ENCODE results near the gene CORO1A. TPM values are rescaled to one million over a fixed set of nuclear protein-coding genes. Genes with fewer than 3 reads are reported as not detected.
"Not testable (repeated sequence)": the region's sequence is repeated elsewhere in the genome, so short reads cannot be mapped to it uniquely, and the experiment has no call there.

Gene CORO1A
- total RNA-seq, 1 donor from 2014 or later = 9.0 TPM

DNA sequence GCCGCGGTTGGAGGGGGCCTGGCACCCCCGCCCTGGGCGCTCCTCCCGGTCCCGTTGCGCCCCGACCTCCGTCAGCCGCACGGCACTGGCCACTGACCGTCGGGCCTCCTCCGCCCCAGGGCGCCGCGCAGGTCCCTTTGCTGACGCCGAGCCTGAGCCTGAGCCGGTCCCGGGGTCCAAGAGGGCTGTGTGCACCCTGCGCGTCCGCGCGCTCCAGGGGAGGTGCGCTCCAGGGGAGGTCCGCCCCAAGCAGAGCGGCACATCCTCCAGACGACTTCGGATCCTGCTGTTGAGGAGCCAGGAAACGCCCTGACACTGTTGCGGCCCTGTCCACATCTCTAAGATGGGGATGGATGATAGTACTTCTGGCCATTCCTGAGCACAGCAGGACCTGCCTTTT lies 22.9 kb downstream of the CORO1A start:
- peak; percentile 31 for ATAC-seq

GRCh38 chr16:30207063-30207704 lies 23.8 kb downstream of the CORO1A start:
- ATAC-seq = peak; percentile 42

- peak; percentile 45 for ATAC-seq
These were observed 25.6 kb downstream of the CORO1A start for GRCh38 chr16:30209032-30209431.

DNA sequence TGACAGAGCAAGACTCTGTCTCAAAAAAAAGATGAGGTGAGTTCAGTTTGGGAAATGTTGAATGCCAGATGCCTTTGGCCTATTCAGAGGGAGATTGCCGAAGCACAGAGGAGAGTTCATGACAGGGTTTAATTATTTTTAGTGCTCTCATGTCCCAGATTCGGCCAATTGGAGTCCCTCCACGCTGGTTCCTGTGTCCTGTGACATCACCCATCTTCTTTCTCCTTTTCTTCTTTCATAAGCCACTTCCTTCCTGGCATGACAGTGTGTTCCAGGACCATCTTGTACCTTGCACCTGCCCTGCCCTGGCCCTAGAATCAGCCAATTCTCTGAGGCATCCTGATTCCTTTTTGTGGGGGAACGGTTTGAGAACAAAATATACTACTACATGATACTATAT lies 28.0 kb downstream of the CORO1A start:
- ATAC-seq = not testable (repeated sequence)

GRCh38 chr16:30217082-30217481 lies 33.7 kb downstream of the CORO1A start:
- ATAC-seq = not testable (repeated sequence)

Other genes starting within 250 kb of the CORO1A start
- gene TMEM219, start 221.5 kb upstream of the CORO1A start, total RNA-seq = 74.5 TPM
- gene TAOK2, start 209.7 kb upstream of the CORO1A start, total RNA-seq = 17.7 TPM
- gene HIRIP3, start 188.0 kb upstream of the CORO1A start, total RNA-seq = 7.1 TPM
- gene INO80E, start 187.4 kb upstream of the CORO1A start, total RNA-seq = 37.0 TPM
- 0.20 TPM for gene DOC2A, start 172.6 kb upstream of the CORO1A start, total RNA-seq
- not detected for gene C16orf92, start 160.4 kb upstream of the CORO1A start, total RNA-seq
- 0.20 TPM for gene TLCD3B, start 152.3 kb upstream of the CORO1A start, total RNA-seq
- 1,863 TPM for gene ALDOA, start 117.8 kb upstream of the CORO1A start, total RNA-seq
- gene PPP4C, start 107.6 kb upstream of the CORO1A start, total RNA-seq = 112 TPM
- gene TBX6, start 91.7 kb upstream of the CORO1A start, total RNA-seq = 3.6 TPM
- gene YPEL3, start 87.4 kb upstream of the CORO1A start, total RNA-seq = 22.8 TPM
- 85.3 TPM for gene GDPD3, start 70.1 kb upstream of the CORO1A start, total RNA-seq
- 126 TPM for gene MAPK3, start 60.4 kb upstream of the CORO1A start, total RNA-seq
- 131 TPM for gene BOLA2B, start 10.1 kb downstream of the CORO1A start, total RNA-seq
- 27.9 TPM for gene SLX1A, start 10.3 kb downstream of the CORO1A start, total RNA-seq
- 7.1 TPM for gene SULT1A3, start 15.7 kb downstream of the CORO1A start, total RNA-seq
- gene NPIPB13, start 64.9 kb downstream of the CORO1A start, total RNA-seq = 11.2 TPM
- gene CD2BP2, start 171.7 kb downstream of the CORO1A start, total RNA-seq = 44.3 TPM
- 25.3 TPM for gene TBC1D10B, start 186.9 kb downstream of the CORO1A start, total RNA-seq
- gene MYL11, start 191.2 kb downstream of the CORO1A start, total RNA-seq = 2.2 TPM
- gene SEPTIN1, start 199.0 kb downstream of the CORO1A start, total RNA-seq = 2.4 TPM
- gene ZNF48, start 211.8 kb downstream of the CORO1A start, total RNA-seq = 2.6 TPM
- gene ZNF771, start 224.0 kb downstream of the CORO1A start, total RNA-seq = 3.2 TPM
- 49.0 TPM for gene DCTPP1, start 246.4 kb downstream of the CORO1A start, total RNA-seq

All from esophagus mucosa (tissue), 1 donor.